ENCODE measurements around the gene DCAF6.

DCAF6 gene

DNA sequence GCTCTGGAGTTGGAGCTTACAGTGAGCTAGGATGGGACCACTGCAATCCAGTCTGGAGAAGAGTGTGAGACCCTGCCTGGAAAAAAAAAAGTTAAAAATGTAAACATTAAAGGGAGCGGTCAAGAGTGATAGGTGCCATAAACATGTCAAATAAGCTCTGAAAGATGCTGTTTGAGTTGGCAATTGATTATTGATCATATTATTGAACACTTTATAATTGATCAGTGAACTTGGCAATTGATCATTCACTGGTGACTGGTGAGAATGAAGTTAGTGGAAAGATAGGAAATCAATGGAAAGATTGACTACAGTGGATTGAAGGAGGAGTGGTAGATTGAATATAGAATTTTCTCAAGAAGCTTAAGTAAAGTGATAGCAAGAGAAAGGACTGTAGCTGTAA is 64.7 kb downstream of the DCAF6 start:
- DNase-seq (ENCODE audit: low read depth): no peak

DNA sequence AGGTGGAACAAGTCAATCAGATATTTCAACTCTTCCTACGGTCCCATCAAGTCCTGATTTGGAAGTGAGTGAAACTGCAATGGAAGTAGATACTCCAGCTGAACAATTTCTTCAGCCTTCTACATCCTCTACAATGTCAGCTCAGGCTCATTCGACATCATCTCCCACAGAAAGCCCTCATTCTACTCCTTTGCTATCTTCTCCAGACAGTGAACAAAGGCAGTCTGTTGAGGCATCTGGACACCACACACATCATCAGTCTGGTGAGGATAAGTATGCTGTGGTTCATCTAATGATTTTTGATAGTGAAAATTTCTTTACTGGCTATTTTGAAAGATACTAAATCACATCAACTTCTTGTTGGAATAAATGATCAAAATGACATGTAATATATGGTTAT is 68.0 kb downstream of the DCAF6 start:
- TF ChIP-seq, protein P1, sequence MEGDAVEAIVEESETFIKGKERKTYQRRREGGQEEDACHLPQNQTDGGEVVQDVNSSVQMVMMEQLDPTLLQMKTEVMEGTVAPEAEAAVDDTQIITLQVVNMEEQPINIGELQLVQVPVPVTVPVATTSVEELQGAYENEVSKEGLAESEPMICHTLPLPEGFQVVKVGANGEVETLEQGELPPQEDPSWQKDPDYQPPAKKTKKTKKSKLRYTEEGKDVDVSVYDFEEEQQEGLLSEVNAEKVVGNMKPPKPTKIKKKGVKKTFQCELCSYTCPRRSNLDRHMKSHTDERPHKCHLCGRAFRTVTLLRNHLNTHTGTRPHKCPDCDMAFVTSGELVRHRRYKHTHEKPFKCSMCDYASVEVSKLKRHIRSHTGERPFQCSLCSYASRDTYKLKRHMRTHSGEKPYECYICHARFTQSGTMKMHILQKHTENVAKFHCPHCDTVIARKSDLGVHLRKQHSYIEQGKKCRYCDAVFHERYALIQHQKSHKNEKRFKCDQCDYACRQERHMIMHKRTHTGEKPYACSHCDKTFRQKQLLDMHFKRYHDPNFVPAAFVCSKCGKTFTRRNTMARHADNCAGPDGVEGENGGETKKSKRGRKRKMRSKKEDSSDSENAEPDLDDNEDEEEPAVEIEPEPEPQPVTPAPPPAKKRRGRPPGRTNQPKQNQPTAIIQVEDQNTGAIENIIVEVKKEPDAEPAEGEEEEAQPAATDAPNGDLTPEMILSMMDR (IDR thresholded peaks at IDR 0.05; ENCODE audit: control insufficient read depth, insufficient read depth, low read depth, low read length, missing control alignments): no peak
- no peak for DNase-seq (ENCODE audit: low read depth)
- H3K4me3 ChIP-seq (ENCODE audit: control insufficient read depth, low read depth, low read length): no peak overlapping the region

More for the DNA sequence above, 64.7 kb downstream of the DCAF6 start:
- no peak overlapping the region for H3K4me3 ChIP-seq (ENCODE audit: control insufficient read depth, low read depth, low read length)
- TF ChIP-seq, protein P1 (IDR thresholded peaks at IDR 0.05; ENCODE audit: control insufficient read depth, insufficient read depth, low read depth, low read length, missing control alignments): no peak

DNA sequence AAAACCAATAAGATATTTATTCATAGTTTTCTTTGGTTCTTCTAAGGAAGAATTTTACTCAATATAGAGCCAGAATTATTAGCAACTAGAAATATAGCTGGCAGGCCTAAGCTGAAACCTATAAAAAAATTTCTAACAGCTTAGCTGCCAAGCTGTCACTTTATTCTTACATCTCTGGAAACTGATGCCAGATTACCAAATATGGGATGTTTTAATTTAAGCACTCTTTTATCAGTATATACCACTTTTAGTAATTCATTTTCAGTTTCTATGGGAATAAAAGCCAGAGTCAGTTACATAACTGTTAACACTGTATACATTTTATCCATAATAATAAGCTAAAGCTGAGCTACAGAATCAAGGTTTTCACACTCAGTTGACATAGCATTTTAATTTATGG is 69.0 kb downstream of the DCAF6 start:
- TF ChIP-seq, protein P1 (IDR thresholded peaks at IDR 0.05; ENCODE audit: control insufficient read depth, insufficient read depth, low read depth, low read length, missing control alignments): no peak
- no peak for DNase-seq (ENCODE audit: low read depth)
- H3K4me3 ChIP-seq (ENCODE audit: control insufficient read depth, low read depth, low read length): no peak overlapping the region

DNA sequence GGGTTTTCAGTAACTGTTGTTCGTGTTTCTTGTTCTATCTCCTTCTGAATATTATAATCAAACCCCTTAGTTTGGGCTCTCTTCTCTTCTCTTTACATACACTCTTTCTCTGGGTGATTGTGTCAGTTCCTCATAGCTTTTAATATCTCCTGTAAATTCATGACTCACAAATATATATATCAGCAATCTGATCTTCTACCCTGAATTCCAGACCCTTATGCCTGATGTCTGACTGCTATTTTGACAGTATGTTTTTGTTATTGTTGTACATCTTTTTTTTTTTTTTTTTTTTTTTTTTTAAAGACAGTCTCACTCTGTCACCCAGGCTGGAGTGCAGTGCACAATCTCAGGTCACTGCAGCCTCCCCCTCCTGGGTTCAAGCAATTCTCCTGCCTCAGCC is 71.2 kb downstream of the DCAF6 start:
- DNase-seq (ENCODE audit: low read depth): no peak
- no peak overlapping the region for H3K4me3 ChIP-seq (ENCODE audit: control insufficient read depth, low read depth, low read length)
- TF ChIP-seq, protein P1 (IDR thresholded peaks at IDR 0.05; ENCODE audit: control insufficient read depth, insufficient read depth, low read depth, low read length, missing control alignments): no peak

DNA sequence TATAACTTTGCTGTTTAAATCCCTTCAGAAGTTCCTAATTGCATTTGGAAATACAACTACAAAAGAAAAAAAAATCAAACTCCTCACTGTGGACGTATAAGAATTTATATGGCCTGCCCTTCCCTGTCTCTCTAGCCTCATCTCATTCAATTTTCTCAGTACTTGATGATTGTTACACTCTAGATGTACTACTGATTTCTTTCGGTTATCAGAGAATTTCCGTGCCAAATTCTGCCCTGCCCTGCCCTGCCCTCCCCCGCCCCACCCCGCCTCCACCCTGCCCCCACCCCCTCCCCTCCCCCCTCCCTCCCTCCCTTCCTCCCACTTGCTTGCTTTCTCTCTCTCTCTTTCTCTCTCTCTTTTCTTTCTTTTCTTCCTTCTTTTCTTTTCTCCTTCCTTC is 72.1 kb downstream of the DCAF6 start:
- TF ChIP-seq, protein P1 (IDR thresholded peaks at IDR 0.05; ENCODE audit: control insufficient read depth, insufficient read depth, low read depth, low read length, missing control alignments): no peak
- H3K4me3 ChIP-seq (ENCODE audit: control insufficient read depth, low read depth, low read length): no peak overlapping the region
- DNase-seq (ENCODE audit: low read depth): no peak

DNA sequence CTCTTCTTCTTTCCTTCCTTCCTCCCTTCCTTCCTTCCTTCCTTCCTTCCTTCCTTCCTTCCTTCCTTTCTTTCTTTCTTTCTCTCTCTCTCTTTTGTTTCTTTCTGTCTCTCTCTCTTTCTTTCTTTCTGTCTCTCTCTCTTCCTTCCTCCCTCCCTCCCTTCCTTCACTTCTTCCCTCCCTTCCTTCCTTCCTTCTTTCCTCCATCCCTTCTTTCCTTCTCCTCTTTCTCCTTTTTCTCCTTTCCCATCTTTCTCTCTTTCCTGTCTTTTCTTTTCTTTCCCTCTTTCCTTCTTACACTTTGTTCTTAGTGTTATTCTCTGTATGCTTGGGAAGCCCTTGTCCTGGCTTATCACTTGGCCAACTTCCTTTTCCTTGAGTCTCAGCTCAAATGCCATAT is 72.8 kb downstream of the DCAF6 start:
- no peak overlapping the region for H3K4me3 ChIP-seq (ENCODE audit: control insufficient read depth, low read depth, low read length)
- no peak for DNase-seq (ENCODE audit: low read depth)
- TF ChIP-seq, protein P1 (IDR thresholded peaks at IDR 0.05; ENCODE audit: control insufficient read depth, insufficient read depth, low read depth, low read length, missing control alignments): no peak

DNA sequence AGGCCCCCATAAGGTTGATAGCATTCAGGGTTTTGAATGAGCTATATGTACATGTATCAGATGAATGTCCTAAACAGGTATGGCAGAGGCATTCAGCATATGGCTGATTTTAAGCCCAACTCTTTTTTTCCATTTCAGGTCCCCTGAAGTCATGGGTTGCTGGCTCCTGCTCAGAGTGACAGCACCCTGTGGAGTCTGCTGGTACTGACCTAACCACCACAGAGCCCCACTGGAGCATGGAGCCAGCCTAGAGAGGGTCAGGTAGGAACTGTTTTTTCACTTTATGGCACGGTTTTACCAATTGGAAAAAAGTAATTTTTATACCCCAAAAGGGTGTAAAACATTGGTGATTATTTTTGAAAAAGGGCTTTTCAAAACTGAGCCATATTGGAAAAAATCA is 82.9 kb downstream of the DCAF6 start:
- TF ChIP-seq, protein P1 (IDR thresholded peaks at IDR 0.05; ENCODE audit: control insufficient read depth, insufficient read depth, low read depth, low read length, missing control alignments): no peak
- no peak for DNase-seq (ENCODE audit: low read depth)
- H3K4me3 ChIP-seq (ENCODE audit: control insufficient read depth, low read depth, low read length): no peak overlapping the region

Measured in AG09309 (cell line).